HG03135 (cell line): ENCODE data around the gene KITLG.
"Not testable (repeated sequence)": the region's sequence is repeated elsewhere in the genome, so short reads cannot be mapped to it uniquely, and the experiment has no call there.

Source experiments
- ATAC-seq: cut with Tn5 transposase; IDR thresholded peaks from one replicate; pipeline ENCODE4 v1.9.1; 2021; ENCODE audit warnings: mild to moderate bottlenecking, moderate library complexity; ENCODE audit not compliant: unreplicated experiment

The KITLG gene

GRCh38 chr12:88496891-88497371 is 83.3 kb downstream of the KITLG start:
- ATAC-seq: no peak

DNA sequence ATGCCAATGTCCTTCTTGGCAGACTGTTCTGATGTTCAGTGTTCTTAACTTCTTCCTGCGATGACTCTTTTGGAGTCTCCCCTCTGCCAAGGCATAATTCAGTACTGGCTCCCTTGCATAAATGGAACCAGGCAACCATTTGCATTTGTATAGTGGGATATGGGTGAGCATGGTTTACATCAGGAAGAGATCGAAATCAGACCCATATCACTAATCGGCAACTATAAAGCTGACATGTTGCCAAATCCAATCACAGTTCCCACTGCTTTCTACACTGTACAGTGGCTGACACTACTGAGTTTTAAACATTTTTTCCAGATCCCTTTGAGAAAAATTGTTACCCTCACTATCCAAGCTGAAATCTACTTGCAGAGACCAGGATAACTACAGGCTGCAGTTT is 83.8 kb downstream of the KITLG start:
- ATAC-seq: no peak

- ATAC-seq: no peak
Measured at GRCh38 chr12:88495031-88495430, 85.2 kb downstream of the KITLG start.

DNA sequence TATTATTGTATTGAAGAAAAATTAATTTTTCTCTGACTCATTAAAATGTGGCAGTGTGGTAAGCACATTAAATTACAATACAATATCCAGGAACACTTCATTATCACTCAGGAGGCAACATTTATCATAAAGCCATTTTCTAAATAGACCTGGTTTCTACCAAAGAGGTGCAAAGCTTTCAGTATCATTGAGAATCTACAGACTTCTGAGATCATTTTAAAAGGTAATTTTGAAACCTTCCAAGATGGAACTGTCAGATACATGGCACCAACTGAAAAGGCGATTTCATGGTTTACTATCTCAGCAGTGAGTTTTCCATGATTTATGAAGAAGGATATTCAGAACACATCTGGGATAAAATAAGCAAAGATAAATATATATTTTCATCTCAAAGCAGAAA is 85.8 kb downstream of the KITLG start:
- ATAC-seq: no peak

DNA sequence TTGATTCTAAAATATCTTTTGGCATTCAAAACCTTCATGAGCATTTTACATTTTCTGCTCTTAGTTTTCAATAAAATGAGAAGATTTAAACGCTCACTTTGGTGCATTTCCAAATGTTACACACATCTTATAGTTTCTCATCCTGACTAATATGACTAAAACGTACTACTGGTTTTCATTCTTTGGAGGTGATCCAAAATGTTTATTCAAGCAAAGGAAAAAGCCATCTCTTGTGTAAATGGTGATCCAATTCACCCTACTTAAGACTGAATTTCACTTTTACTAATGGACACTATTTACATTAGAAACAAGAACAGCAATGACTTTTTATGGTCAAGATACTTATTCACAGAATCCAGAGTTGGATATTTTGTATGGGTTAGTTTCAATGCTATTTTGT is 86.6 kb downstream of the KITLG start:
- ATAC-seq: no peak

DNA sequence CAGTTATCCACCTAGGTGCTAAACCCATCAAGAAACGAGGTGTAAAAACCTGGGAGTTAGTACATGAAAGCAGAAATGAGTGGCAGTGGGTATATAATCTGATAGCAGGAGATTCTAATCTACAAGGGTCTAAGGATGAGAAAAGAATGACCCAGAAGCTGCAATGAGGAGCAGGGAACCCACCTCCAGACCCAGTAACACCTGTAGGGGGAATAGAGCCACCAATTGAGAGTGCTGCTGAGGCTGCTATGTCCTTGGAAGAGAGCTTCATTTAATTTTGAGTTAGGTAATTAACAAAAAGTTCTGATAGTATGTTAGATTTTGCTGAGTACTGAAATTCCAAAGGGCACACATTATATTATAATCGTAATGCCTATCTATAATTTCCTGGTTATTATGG is 89.8 kb downstream of the KITLG start:
- ATAC-seq: no peak

DNA sequence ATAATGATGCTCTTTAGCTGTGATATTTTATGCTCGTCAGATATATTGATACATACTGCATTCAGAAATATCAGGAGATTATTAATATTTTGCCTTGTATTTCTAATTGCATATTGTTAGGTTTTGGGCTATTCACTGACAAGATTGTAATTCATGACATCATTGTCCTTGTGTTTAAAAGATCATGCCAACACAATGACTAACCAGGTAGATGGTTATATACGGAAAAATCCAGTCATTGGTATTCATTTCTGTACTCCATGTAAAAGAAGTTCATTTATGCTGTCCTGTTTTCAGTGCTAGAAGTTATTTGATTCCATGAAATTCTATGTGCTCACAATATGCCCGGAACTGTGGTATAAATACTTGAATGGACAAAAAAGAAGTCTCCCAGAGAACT is 107.5 kb downstream of the KITLG start:
- ATAC-seq: no peak

DNA sequence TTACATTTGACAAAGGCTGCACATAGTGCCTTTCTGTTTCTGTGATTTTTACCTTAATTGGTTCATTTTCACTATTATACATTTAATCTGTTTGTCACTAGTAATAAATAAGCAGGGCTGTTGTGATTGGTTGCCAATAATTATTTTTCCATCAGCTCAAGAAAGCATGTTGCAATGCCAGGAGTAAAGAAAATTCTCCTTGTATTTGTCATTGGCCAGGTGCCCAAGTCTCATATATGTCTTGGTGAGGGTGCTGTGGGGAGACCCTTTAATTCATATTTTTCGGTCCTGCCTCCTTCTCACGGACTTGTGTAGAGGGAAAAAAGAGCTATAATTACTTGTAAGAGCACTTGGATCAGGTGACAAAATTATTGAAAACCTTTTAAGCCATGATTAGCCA is 108.0 kb downstream of the KITLG start:
- no peak for ATAC-seq

DNA sequence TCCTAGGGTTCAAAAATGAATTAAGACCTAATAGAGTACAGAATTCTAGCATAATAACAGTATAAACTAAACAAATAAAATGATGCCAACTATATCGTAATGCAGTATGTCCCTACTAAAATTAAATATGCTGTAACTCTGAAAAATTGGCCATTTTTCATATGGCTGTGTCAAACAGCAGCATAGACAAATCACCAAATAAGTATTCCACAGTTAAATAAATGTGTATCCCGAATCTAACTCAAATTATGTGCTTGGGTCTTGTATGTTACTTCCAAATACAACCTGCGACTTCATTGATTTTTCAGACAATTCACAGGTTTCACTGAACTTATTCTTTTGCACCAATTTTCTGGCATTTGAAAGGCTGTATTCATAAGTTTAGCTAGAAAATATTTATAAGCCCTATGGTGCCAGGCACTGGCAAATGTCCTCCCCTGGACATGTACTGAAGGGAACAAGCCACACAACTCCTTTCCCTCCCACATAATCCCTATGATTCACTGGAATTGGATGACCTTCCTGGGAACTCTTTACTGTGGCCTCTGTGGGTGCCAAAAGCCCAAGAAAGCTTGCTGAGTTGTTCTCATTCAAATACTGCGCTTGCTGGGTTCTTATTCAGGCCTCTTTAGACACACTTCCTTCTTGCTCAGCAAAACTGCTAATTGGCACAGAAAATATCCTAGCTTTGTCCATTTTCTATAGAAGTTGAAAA is 108.8 kb downstream of the KITLG start:
- ATAC-seq: no peak

DNA sequence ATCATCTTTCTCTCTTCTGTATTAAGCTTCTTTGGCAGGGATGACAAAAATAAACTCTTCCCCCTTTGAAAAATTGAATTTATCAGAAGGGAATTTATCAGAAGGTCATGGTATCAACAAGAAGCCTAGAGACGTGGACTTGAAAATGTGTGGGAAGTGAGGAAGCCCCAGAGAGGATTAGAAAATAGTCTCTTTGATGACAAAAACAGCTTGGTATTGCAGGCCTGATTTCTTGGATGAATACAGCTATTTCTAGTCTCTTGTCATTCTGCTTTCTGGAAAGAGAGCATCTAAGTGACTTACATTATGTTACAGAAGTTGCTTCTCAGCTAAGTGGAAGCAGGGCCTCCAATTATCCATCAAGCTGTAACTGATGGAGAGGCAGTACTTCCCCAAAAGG is 111.1 kb downstream of the KITLG start:
- ATAC-seq: no peak

- ATAC-seq: no peak
Measured at GRCh38 chr12:88468581-88468980, 111.7 kb downstream of the KITLG start.

DNA sequence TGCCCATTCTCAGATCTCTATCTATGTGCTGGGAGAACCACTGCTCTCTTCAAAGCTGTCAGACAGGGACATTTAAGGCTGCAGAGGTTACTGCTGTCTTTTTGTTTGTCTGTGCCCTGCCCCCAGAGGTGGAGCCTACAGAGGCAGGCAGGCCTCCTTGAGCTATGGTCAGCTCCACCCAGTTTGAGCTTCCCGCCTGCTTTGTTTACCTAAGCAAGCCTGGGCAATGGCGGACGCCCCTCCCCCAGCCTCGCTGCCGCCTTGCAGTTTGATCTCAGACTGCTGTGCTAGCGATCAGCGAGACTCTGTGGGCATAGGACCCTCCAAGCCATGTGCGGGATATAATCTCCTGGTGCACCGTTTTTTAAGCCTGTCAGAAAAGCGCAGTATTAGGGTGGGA is 113.6 kb downstream of the KITLG start:
- ATAC-seq: not testable (repeated sequence)

DNA sequence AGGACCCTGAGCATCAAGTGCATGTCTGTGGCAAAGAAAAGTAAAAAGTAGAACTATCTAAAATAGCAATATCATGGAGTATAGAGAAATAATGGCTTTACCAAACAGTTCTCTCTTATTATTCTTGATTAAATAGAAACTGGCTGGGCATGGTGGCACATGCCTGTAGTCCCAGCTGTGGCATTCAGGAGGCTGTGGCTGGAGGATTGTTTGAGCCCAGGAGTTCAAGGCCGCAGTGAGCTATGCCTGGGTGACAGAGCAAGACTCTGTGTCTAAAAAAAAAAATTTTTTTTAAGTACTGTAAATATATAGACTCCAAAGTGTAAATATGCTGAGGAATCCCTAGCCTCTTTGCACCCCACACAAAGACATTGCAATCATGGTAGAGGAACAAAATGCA is 121.9 kb downstream of the KITLG start:
- no peak for ATAC-seq

DNA sequence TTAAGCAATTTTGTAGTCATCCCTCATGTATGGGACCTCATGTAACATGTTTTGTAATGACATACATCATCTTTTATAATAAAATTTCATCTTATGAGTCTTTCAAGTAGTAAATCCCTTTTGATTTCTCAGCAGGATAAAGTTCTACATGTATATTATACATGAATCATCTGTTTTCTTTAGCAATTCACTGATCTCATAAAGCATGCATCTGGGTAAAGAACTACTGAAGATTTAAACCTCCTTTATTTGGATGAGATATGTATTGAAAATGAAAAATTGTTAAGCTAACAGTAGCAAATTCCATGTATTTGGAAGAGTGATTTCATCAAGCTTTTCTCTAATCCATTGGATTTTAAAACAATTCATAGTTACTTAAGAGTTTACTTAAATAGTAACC is 126.9 kb downstream of the KITLG start:
- no peak for ATAC-seq

DNA sequence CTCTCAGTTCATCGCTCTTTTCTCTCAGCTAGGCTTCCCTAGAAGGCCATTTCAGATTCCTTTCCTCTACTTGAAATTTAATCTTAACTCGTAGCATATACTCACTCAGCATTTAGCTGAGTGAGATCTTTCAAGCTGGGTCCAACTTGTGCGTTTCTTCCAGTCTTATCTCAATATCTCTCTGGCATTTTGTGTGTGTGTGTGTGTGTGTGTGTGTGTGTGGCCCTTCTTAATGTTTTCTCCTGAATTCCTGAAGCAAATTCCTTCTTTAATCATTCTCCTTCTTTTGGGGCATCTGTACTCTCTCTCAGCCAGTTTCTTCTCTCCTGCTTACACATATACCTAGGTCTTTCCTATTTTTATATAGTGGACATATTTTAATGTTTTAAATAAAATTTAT is 129.1 kb downstream of the KITLG start:
- no peak for ATAC-seq

DNA sequence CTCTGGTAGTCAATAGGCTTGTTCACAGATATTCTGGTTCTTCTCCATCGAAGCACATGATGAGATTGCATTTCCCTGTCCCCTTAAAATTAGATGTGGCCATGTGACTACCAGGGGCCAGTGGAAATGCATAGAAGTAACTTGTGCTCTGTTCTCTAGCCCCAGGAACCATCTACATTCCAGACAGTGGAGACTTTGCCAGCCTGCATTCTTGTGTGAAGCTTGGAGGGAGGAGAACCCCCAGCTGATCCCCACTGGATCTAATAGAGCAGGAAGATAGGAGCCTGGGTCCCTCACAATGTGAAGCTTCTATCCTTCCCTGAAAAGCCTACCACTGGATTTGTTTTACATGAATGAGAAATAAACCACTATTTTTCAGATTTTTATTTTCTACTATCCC is 130.1 kb downstream of the KITLG start:
- ATAC-seq: no peak

- no peak for ATAC-seq
Measured at GRCh38 chr12:88448337-88448915, 131.8 kb downstream of the KITLG start.

DNA sequence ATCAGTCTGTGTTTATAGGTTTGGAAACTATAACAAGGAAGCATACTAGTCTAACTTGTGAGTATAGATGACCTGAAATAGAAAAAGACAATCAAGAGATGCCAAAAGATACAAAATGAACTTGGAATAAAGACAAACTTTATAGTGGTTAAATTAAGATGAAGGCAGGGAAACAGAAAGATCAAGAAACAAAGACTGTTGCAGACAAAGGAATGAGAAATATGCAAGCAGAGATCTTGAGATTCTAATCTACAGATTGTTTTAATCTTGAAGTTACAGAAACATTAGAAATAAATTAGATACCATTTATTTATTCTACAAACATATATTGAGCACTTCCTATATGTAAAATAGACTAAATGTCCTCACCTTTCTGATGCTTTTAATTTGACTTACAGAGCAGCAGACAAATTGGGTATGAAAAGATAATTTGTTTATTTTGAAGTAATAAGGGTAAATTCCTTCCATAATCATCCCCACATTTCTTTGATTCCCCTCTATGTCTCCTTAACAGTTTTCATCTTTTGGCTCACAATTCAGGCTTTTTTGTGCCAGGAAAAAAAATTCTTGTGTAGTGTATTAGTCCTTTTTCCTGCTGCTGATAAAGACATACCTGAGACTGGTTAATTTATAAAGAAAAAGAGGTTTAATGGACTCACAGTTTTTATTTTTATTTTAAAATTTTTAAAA is 134.4 kb downstream of the KITLG start:
- ATAC-seq: no peak

GRCh38 chr12:88444481-88444880 is 135.8 kb downstream of the KITLG start:
- ATAC-seq: no peak
